Parathyroid adenoma (tissue), 2 donors: ENCODE measurements around the gene CCDC68.

Experiments used
- H2AFZ ChIP-seq: fragments of 300-600 bp; sonication (generic); one replicate; pipeline ENCODE4 v1.7.0; 2017; ENCODE audit warnings: antibody characterized with exemption, mild to moderate bottlenecking
- H3K27ac ChIP-seq: fragments of 300-600 bp; sonication (generic); one replicate; pipeline ENCODE4 v1.7.0; 2017
- H3K27me3 ChIP-seq: fragments of 300-600 bp; sonication (generic); one replicate; pipeline ENCODE4 v1.7.0; 2017; ENCODE audit warnings: low read length; ENCODE audit not compliant: control insufficient read depth, insufficient read depth
- H3K36me3 ChIP-seq: fragments of 300-600 bp; sonication (generic); one replicate; pipeline ENCODE4 v1.7.0; 2017; ENCODE audit warnings: low read length; ENCODE audit not compliant: control insufficient read depth, insufficient read depth
- H3K4me1 ChIP-seq: fragments of 300-600 bp; sonication (generic); one replicate; pipeline ENCODE4 v1.7.0; 2017; ENCODE audit warnings: control low read depth
- H3K4me2 ChIP-seq: fragments of 300-600 bp; sonication (generic); one replicate; pipeline ENCODE4 v1.7.0; 2017; ENCODE audit warnings: low read length
- H3K4me3 ChIP-seq: fragments of 300-600 bp; sonication (generic); one replicate; pipeline ENCODE4 v1.7.0; 2017; ENCODE audit warnings: low read depth, low read length
- H3K79me2 ChIP-seq: fragments of 300-600 bp; sonication (generic); one replicate; pipeline ENCODE4 v1.7.0; 2017; ENCODE audit warnings: control low read depth
- H3K9ac ChIP-seq: fragments of 300-600 bp; sonication (generic); one replicate; pipeline ENCODE4 v1.7.0; 2017; ENCODE audit warnings: mild to moderate bottlenecking
- H3K9me3 ChIP-seq: fragments of 300-600 bp; sonication (generic); one replicate; pipeline ENCODE4 v1.7.0; 2017; ENCODE audit warnings: low read length; ENCODE audit not compliant: control insufficient read depth
- TF ChIP-seq, protein P1 (sequence below): fragments of 300-600 bp; sonication (generic); IDR thresholded peaks from one replicate; pipeline ENCODE4 v1.7.0; 2017; ENCODE audit warnings: antibody characterized with exemption, mild to moderate bottlenecking
- donor health status: primary hyperparathyroidism.

CCDC68 gene

DNA sequence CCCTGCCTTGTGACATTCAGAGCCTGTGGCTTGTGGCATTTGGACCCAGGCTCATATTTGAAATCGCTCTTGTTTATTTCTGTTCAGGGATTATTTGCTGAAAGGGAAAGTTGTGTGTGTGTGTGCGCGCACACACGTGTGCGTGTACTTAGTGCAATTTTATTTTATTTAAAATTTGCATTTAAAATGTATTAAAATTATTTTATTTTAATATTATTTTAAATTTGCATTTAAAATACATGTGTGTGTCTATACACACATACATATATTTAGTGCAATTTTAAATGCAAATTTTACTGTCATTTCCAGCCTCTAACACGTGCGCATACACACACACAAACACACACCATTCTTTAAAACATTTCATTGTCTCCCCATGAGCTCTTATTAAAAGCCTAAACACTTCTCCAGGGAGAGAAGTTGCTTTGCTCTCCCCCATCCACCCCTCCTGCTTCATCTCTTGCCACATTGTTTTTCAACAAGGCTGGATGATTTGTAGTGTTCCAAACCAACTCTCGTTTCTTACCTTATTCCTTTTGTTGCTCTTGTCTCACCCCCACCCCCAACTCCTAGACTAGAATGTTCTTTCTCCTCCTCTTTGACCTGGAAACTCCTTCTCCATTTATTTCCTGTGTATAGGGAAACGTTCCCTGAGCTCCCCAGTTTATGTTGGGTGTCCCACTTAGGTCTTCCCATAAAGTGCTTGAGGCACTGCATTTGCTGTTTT, 3.8 kb upstream of the CCDC68 start:
- Histone ChIP-seq H3K27ac (no peak overlapping the region), H3K36me3 (no peaks in the 10 kb centered on the region), H3K4me1 (no peaks in the 10 kb centered on the region), H3K9me3 (no peaks in the 10 kb centered on the region), H3K4me3 (no peak overlapping the region), H3K4me2 (no peak overlapping the region), H3K79me2 (no peaks in the 10 kb centered on the region), H2AFZ (no peak overlapping the region), H3K9ac (no peak overlapping the region), H3K27me3 (no peaks in the 10 kb centered on the region)
- TF ChIP-seq, protein P1, sequence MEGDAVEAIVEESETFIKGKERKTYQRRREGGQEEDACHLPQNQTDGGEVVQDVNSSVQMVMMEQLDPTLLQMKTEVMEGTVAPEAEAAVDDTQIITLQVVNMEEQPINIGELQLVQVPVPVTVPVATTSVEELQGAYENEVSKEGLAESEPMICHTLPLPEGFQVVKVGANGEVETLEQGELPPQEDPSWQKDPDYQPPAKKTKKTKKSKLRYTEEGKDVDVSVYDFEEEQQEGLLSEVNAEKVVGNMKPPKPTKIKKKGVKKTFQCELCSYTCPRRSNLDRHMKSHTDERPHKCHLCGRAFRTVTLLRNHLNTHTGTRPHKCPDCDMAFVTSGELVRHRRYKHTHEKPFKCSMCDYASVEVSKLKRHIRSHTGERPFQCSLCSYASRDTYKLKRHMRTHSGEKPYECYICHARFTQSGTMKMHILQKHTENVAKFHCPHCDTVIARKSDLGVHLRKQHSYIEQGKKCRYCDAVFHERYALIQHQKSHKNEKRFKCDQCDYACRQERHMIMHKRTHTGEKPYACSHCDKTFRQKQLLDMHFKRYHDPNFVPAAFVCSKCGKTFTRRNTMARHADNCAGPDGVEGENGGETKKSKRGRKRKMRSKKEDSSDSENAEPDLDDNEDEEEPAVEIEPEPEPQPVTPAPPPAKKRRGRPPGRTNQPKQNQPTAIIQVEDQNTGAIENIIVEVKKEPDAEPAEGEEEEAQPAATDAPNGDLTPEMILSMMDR: no peak

DNA sequence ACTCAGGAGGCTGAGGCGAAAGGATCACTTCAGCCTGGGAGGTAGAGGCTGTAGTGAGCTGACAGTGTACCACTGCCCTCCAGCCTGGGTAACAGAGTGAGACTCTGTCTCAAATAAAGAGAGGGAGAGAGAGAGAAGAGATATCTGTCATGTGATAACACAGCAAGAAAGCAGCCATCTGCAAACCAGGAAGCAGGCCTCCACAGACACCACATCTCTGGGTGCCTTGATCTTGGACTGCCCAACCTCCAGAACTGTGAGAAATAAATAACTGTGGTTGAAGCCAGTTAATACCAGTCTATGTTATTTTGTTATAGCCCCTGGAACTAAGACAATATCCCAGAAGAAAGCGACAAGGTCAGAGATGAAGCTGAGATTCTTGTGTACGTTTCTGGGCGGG, 2.6 kb upstream of the CCDC68 start:
- H3K27me3 ChIP-seq: no peaks in the 10 kb centered on the region
- TF ChIP-seq, protein P1: no peak

DNA sequence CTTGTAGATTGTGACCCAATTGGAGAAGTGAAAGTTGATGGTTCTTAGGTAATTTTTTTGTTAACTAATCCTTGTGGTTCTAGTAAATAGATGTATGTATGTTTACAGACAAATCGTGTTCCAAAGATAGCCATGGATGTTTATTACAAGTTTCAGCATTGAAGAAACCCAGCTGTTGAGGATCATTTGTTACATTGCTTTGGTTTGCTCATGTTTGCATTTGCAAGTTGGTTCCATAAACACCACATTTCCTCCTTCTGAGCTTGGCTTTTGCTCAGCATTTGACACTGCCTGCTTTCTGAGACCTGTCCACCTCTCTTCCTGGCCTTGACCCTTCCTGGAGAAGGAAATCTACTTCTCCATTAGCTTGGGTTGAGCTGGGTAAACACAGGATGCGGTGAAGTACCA, 1.8 kb upstream of the CCDC68 start:
- Histone ChIP-seq H3K4me1 (no peaks in the 10 kb centered on the region), H3K9me3 (no peaks in the 10 kb centered on the region), H3K9ac (no peak overlapping the region), H3K79me2 (no peaks in the 10 kb centered on the region), H3K27me3 (no peaks in the 10 kb centered on the region), H3K4me2 (no peak overlapping the region), H3K36me3 (no peaks in the 10 kb centered on the region), H3K27ac (no peak overlapping the region), H2AFZ (no peak overlapping the region), H3K4me3 (no peak overlapping the region)
- TF ChIP-seq, protein P1: no peak

More for the DNA sequence above, 2.6 kb upstream of the CCDC68 start:
- Histone ChIP-seq H3K27ac (no peak overlapping the region), H3K4me3 (no peak overlapping the region), H3K9ac (no peak overlapping the region), H3K4me1 (no peaks in the 10 kb centered on the region), H2AFZ (no peak overlapping the region), H3K9me3 (no peaks in the 10 kb centered on the region), H3K79me2 (no peaks in the 10 kb centered on the region), H3K4me2 (no peak overlapping the region), H3K36me3 (no peaks in the 10 kb centered on the region)

DNA sequence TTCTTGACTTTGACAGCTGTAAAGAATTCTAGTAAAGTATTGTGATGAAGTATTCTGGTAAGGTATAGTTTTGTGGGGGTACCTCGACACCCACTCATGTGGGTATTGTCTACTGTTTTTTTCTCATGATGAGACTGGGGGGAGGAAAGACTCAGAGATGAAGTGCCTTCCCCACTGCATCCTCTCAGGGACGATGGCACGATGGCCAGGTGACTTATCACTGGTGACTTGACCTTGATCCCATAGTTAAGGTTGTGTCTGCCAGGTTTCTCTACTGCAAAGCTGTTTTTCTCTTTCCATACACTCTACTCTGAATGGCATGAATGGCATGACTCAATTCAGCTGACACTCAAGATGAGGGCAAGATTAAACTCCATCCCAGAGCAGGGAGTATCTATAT, 936 bp upstream of the CCDC68 start:
- H3K4me2 ChIP-seq: no peak overlapping the region
- no peaks in the 10 kb centered on the region for H3K4me1 ChIP-seq
- TF ChIP-seq, protein P1: no peak
- H3K9ac ChIP-seq: no peak overlapping the region
- no peaks in the 10 kb centered on the region for H3K27me3 ChIP-seq
- H3K27ac ChIP-seq: no peak overlapping the region
- no peaks in the 10 kb centered on the region for H3K9me3 ChIP-seq
- H3K79me2 ChIP-seq: no peaks in the 10 kb centered on the region
- H3K36me3 ChIP-seq: no peaks in the 10 kb centered on the region
- no peak overlapping the region for H2AFZ ChIP-seq
- H3K4me3 ChIP-seq: no peak overlapping the region

DNA sequence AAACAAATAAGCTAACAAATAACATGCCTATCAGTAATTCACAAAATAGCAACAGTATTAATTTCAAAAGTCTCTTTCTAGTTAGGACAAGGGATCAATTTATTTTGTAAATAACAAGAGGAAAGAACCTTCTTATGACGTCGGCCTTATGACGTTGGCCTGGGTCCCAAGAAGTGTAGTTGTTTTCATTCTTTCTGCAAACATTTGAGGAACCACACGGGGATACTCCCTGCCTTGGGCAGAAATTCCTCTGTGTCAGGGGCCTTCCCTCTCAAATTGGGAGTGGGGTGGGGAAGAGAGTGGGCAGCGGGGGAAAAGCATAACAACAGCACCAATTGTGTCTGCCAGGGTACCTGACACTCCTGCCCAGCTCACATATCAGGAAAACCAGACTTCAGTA, 1.3 kb downstream of the CCDC68 start:
- Histone ChIP-seq H3K27ac (no peak overlapping the region), H3K27me3 (no peaks in the 10 kb centered on the region), H3K4me2 (peak overlapping the region; percentile 79), H3K9me3 (no peaks in the 10 kb centered on the region), H3K36me3 (no peaks in the 10 kb centered on the region), H3K79me2 (no peaks in the 10 kb centered on the region), H3K4me1 (no peaks in the 10 kb centered on the region), H3K4me3 (no peak overlapping the region), H2AFZ (no peak overlapping the region), H3K9ac (no peak overlapping the region)
- TF ChIP-seq, protein P1: no peak
